Stomach (tissue), 9 donors: ENCODE results near the gene SMAD4. TPM values are rescaled to one million over a fixed set of nuclear protein-coding genes. Genes with fewer than 3 reads are reported as not detected.

Experiments used
- DNase-seq, 2 donors: peaks; one replicate each; pipeline versions ENCODE4 v3.0.0 to v3.0.0-alpha.2; 2013 to 2019
- H3K27ac ChIP-seq, 5 donors: fragments of 200-600 bp in 4 of 5; sonication (generic) in 4 of 5; one replicate each; pipeline ENCODE4 v1.5.1; 2013 to 2019; ENCODE audit warnings: mild to moderate bottlenecking in 1 of 5, moderate library complexity in 1 of 5
- H3K27me3 ChIP-seq, 3 donors: fragments of 200-600 bp; sonication (generic); one replicate each; pipeline ENCODE4 v1.5.1; 2017 to 2019; ENCODE audit warnings: mixed run types in 1 of 3
- H3K36me3 ChIP-seq, 4 donors: fragments of 200-600 bp; sonication (generic); 1 replicate in 3 of 4; 2 replicates in 1 of 4; pipeline ENCODE4 v1.5.1; 2016 to 2019
- H3K4me1 ChIP-seq, 4 donors: fragments of 200-600 bp; sonication (generic); one replicate each; pipeline ENCODE4 v1.5.1; 2016 to 2019
- H3K4me3 ChIP-seq, 4 donors: fragments of 200-600 bp; sonication (generic) in 3 of 4; one replicate each; pipeline ENCODE4 v1.5.1; 2016 to 2019; ENCODE audit warnings: mild to moderate bottlenecking in 1 of 4
- H3K9me3 ChIP-seq, 4 donors: fragments of 200-600 bp; sonication (generic); one replicate each; pipeline ENCODE4 v1.5.1; 2016 to 2019
- CTCF ChIP-seq, 7 experiments: fragments of 450-650 bp in 4 of 7; fragments of 200-600 bp in 3 of 7; sonication (generic) in 3 of 7; IDR thresholded peaks; one replicate each; pipeline ENCODE4 v1.5.1; 2016 to 2019; ENCODE audit warnings: antibody characterized with exemption in 7 of 7, control low read depth in 2 of 7, mild to moderate bottlenecking in 1 of 7
- EP300 ChIP-seq: sonication (generic); formaldehyde crosslinking; IDR thresholded peaks from one replicate; pipeline ENCODE4 v1.6.1; 2017; ENCODE audit warnings: antibody characterized with exemption
- POLR2A ChIP-seq, 4 donors: fragments of 450-650 bp; IDR thresholded peaks; one replicate each; pipeline ENCODE4 v1.6.1; 2016; ENCODE audit warnings: antibody characterized with exemption in 4 of 4, control low read depth in 2 of 4, mild to moderate bottlenecking in 1 of 4, moderate library complexity in 1 of 4
- POLR2AphosphoS5 ChIP-seq, 3 donors: sonication (generic); formaldehyde crosslinking; IDR thresholded peaks; one replicate each; pipeline ENCODE4 v1.6.1; 2016; ENCODE audit warnings: antibody characterized with exemption in 3 of 3
- WGBS, 5 donors: extraction: QIAGEN DNeasy Blood & Tissue Kit in 3 of 5; methylation state at CpG; one replicate each; pipeline versions ENCODE4 v1.1.5 to v1.1.7; 2013 to 2018; 5-methylcytosine and 5-hydroxymethylcytosine counted together
- intact Hi-C: fragments of 100-400 bp; cut with DNase I; formaldehyde crosslinking; loops from one replicate; pipeline ENCODE4 v1.15.1; 2023; ENCODE audit warnings: low total_unique reads
- polyA plus RNA-seq, 3 donors: library from polyadenylated mRNA; stranded (reverse); fragments of 200-250 nt; gene quantifications; one replicate each; pipeline ENCODE4 v1.2.3, GENCODE V29; 2013
- total RNA-seq, 5 donors: library from RNA; depleted of rRNA; stranded (reverse); fragments of >200 nt; gene quantifications; one replicate each; pipeline versions ENCODE4 v1.1.0 to v1.2.3, GENCODE V29; 2014 to 2016
- donor health status: healthy with polysubstance abuse.
- donor health status: Bipolar disorder and iron deficiency.
- donor health status: healthy.

The SMAD4 gene
- total and polyA plus RNA-seq, 8 donors, result 10.4 to 184 (median 68.1) TPM

GRCh38 chr18:51120809-51121596, 91.0 kb downstream of the SMAD4 start:
- no peak overlapping the region for H3K4me3 ChIP-seq
- no peak for DNase-seq
- intact Hi-C loops, result no loop called here
- H3K9me3 ChIP-seq, result no peaks in the 10 kb centered on the region
- TF ChIP-seq CTCF (IDR thresholded peaks at IDR 0.05) (no peak), EP300 (no peak), POLR2AphosphoS5 (IDR thresholded peaks at IDR 0.05) (no peak), POLR2A (IDR thresholded peaks at IDR 0.05) (no peak)
- no peaks in the 10 kb centered on the region for H3K36me3 ChIP-seq
- no peak overlapping the region for H3K27ac ChIP-seq
- H3K4me1 ChIP-seq, result no peaks in the 10 kb centered on the region
- no peaks in the 10 kb centered on the region for H3K27me3 ChIP-seq
- 93 to 98% (median 96%) methylated on average over 10 to 33 of the region's 33 CpGs for WGBS, 5 donors

GRCh38 chr18:51121597-51121857, 91.5 kb downstream of the SMAD4 start:
- no peaks in the 10 kb centered on the region for H3K4me1 ChIP-seq
- 92 to 99% (median 96%) methylated on average over 2 to 4 of the region's 4 CpGs for WGBS, 5 donors
- no peak for DNase-seq
- TF ChIP-seq POLR2AphosphoS5 (IDR thresholded peaks at IDR 0.05) (no peak), CTCF (IDR thresholded peaks at IDR 0.05) (no peak), POLR2A (IDR thresholded peaks at IDR 0.05) (no peak), EP300 (no peak)
- H3K27me3 ChIP-seq, result no peaks in the 10 kb centered on the region
- no peak overlapping the region for H3K4me3 ChIP-seq
- intact Hi-C loops, result no loop called here
- no peak overlapping the region for H3K27ac ChIP-seq
- no peaks in the 10 kb centered on the region for H3K36me3 ChIP-seq
- H3K9me3 ChIP-seq, result no peaks in the 10 kb centered on the region

GRCh38 chr18:51122266-51123045, 92.4 kb downstream of the SMAD4 start:
- DNase-seq, result no peak
- intact Hi-C loops, result no loop called here
- Histone ChIP-seq H3K9me3 (no peaks in the 10 kb centered on the region), H3K36me3 (no peaks in the 10 kb centered on the region), H3K4me3 (no peak overlapping the region), H3K27ac (no peak overlapping the region), H3K27me3 (no peaks in the 10 kb centered on the region), H3K4me1 (no peaks in the 10 kb centered on the region)
- WGBS, 5 donors, result 87 to 93% (median 91%) methylated on average over 18 to 19 of the region's 19 CpGs
- TF ChIP-seq EP300 (no peak), CTCF (IDR thresholded peaks at IDR 0.05) (no peak), POLR2AphosphoS5 (IDR thresholded peaks at IDR 0.05) (no peak), POLR2A (IDR thresholded peaks at IDR 0.05) (no peak)

- H3K9me3 ChIP-seq, result no peaks in the 10 kb centered on the region
- H3K4me3 ChIP-seq, result no peak overlapping the region
- TF ChIP-seq POLR2AphosphoS5 (IDR thresholded peaks at IDR 0.05) (no peak), POLR2A (IDR thresholded peaks at IDR 0.05) (no peak), EP300 (no peak)
- no peaks in the 10 kb centered on the region for H3K36me3 ChIP-seq
- WGBS, 5 donors, result 79 to 96% (median 96%) methylated on average over 7 of the region's 7 CpGs
- no peak for DNase-seq
- intact Hi-C loops, result no loop called here
- H3K27ac ChIP-seq, result no peak overlapping the region
- H3K27me3 ChIP-seq, result no peaks in the 10 kb centered on the region
- no peaks in the 10 kb centered on the region for H3K4me1 ChIP-seq
Observed at GRCh38 chr18:51123046-51123395, 93.0 kb downstream of the SMAD4 start.

- H3K36me3 ChIP-seq, result no peaks in the 10 kb centered on the region
- no peaks in the 10 kb centered on the region for H3K9me3 ChIP-seq
Observed at GRCh38 chr18:51123481-51123880, 93.5 kb downstream of the SMAD4 start.

More at GRCh38 chr18:51123481-51123880, 93.5 kb downstream of the SMAD4 start:
- Histone ChIP-seq H3K27me3 (no peaks in the 10 kb centered on the region), H3K4me3 (no peak overlapping the region), H3K4me1 (no peaks in the 10 kb centered on the region), H3K27ac (no peak overlapping the region)
- TF ChIP-seq CTCF (IDR thresholded peaks at IDR 0.05), result no peak
- TF ChIP-seq EP300, result no peak
- TF ChIP-seq POLR2A (IDR thresholded peaks at IDR 0.05), result no peak
- no peak for TF ChIP-seq POLR2AphosphoS5 (IDR thresholded peaks at IDR 0.05)
- 91 to 93% (median 92%) methylated on average over 9 to 10 of the region's 10 CpGs for WGBS, 5 donors
- intact Hi-C loops, result no loop called here
- no peak for DNase-seq
